ENCODE measurements around the gene RBM39.

RBM39 gene

DNA sequence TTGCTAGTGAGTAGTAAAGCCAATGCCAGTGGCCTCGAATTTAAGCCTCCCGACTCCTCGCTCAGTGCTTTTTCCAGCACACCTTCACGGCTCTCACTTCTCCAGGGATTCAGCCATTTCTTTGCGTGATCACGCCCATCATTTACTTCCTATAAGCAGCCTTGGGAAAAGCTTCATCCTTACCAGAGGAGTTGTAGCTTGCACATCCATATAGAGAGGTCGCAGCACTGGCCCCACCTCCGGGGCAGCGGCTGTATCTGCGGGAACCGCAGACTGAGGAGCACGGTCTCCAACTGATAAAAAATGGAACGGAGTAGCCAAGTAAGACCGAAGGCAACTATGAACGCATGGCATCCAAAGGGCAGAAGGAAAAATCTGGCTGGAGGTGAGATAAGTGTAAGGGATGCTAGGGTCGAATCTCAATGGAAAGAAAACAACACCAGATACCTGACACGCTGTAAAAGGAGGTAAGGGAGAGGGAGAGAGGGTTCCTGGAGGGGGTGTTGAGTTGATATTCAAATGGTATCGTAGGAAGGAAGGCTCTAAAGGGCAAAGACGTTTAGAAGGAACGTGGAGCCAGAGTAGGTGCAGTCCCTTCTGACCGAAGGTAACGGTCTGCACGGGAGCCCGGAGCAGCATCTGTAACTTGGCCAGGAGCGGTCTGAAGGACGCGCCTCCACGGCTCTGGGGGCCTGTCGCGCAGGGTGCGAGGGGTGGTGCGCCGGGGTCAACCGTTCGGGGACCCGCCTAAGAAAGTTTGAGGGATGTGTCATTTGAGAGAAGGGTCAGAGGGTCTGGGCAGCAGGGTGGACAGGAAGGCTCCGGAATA lies 43.5 kb downstream of the RBM39 start:
- Histone ChIP-seq H3K18ac (ENCODE audit: low read length) (peak overlapping the region; percentile 91), H2AFZ (ENCODE audit: low read length) (peak overlapping the region; percentile 92), H4K8ac (ENCODE audit: low read depth, low read length) (no peak overlapping the region), H3K79me1 (ENCODE audit: low read depth, low read length) (peaks cover 8% of the 10 kb centered on the region), H3K36me3 (replicated peaks in 1 of 2; ENCODE audit: control insufficient read depth in 2 of 2, insufficient read depth in 2 of 2, low read length in 2 of 2) (peaks cover 6 to 47% of the 10 kb centered on the region in 2 donors), H3K27me3 (ENCODE audit: control insufficient read depth in 3 of 3, insufficient read depth in 3 of 3, low read depth in 1 of 3, low read length in 3 of 3) (no peaks in the 10 kb centered on the region), H3K4me1 (ENCODE audit: control insufficient read depth in 2 of 2, insufficient read depth in 1 of 2, low read depth in 1 of 2, low read length in 2 of 2) (peaks cover 5 to 9% of the 10 kb centered on the region in 2 donors), H2BK15ac (ENCODE audit: low read length) (no peak overlapping the region), H3K14ac (ENCODE audit: low read length) (no peak overlapping the region), H2AK5ac (ENCODE audit: low read depth, low read length) (no peak overlapping the region), H3K23ac (ENCODE audit: low read depth, low read length, poor library complexity) (peak overlapping the region; percentile 97), H3K27ac (replicated peaks; ENCODE audit: low read length) (peak overlapping the region; percentile 77), H3K9ac (ENCODE audit: low read depth, low read length, poor library complexity) (peak overlapping the region; percentile 88), H3K4me3 (ENCODE audit: low read length in 2 of 2) (peak overlapping the region; percentile 88 to 94), H2BK120ac (ENCODE audit: low read depth, low read length) (no peak overlapping the region), H2BK5ac (ENCODE audit: low read length) (no peak overlapping the region), H3K9me3 (replicated peaks in 1 of 2; ENCODE audit: control insufficient read depth in 2 of 2, insufficient read depth in 1 of 2, low read depth in 1 of 2, low read length in 2 of 2) (no peaks in the 10 kb centered on the region), H4K91ac (ENCODE audit: low read depth, low read length, poor library complexity) (no peak overlapping the region), H3K4ac (ENCODE audit: low read length) (no peak overlapping the region), H3K4me2 (ENCODE audit: insufficient read depth, low read length, poor library complexity, severe bottlenecking) (peak overlapping the region; percentile 78), H2BK12ac (ENCODE audit: low read length) (no peak overlapping the region)
- WGBS, 2 donors (ENCODE audit: extremely low coverage in 2 of 2, insufficient read length in 2 of 2, insufficient replicate concordance in 1 of 2) = no CpG with 5 or more reads among the region's 37 CpGs
- peak; percentile 11 for DNase-seq (ENCODE audit: low spot score)

GRCh38 chr20:35697696-35698297 lies 44.3 kb downstream of the RBM39 start:
- Histone ChIP-seq H3K4me2 (ENCODE audit: insufficient read depth, low read length, poor library complexity, severe bottlenecking) (peak overlapping the region; percentile 78), H3K27ac (replicated peaks; ENCODE audit: low read length) (no peak overlapping the region), H4K8ac (ENCODE audit: low read depth, low read length) (no peak overlapping the region), H3K27me3 (ENCODE audit: control insufficient read depth in 3 of 3, insufficient read depth in 3 of 3, low read depth in 1 of 3, low read length in 3 of 3) (no peaks in the 10 kb centered on the region), H2AFZ (ENCODE audit: low read length) (peak overlapping the region; percentile 92), H3K23ac (ENCODE audit: low read depth, low read length, poor library complexity) (no peak overlapping the region), H3K9me3 (replicated peaks in 1 of 2; ENCODE audit: control insufficient read depth in 2 of 2, insufficient read depth in 1 of 2, low read depth in 1 of 2, low read length in 2 of 2) (no peaks in the 10 kb centered on the region), H3K14ac (ENCODE audit: low read length) (no peak overlapping the region), H3K79me1 (ENCODE audit: low read depth, low read length) (peaks cover 8% of the 10 kb centered on the region), H2BK15ac (ENCODE audit: low read length) (no peak overlapping the region), H2AK5ac (ENCODE audit: low read depth, low read length) (no peak overlapping the region), H3K18ac (ENCODE audit: low read length) (no peak overlapping the region), H3K36me3 (replicated peaks in 1 of 2; ENCODE audit: control insufficient read depth in 2 of 2, insufficient read depth in 2 of 2, low read length in 2 of 2) (peaks cover 6 to 42% of the 10 kb centered on the region in 2 donors), H3K4me3 (ENCODE audit: low read length in 2 of 2) (peak overlapping the region in 1 of 2 donors; percentile 88), H3K9ac (ENCODE audit: low read depth, low read length, poor library complexity) (no peak overlapping the region), H2BK12ac (ENCODE audit: low read length) (no peak overlapping the region), H2BK120ac (ENCODE audit: low read depth, low read length) (no peak overlapping the region), H2BK5ac (ENCODE audit: low read length) (no peak overlapping the region), H4K91ac (ENCODE audit: low read depth, low read length, poor library complexity) (no peak overlapping the region), H3K4ac (ENCODE audit: low read length) (no peak overlapping the region), H3K4me1 (ENCODE audit: control insufficient read depth in 2 of 2, insufficient read depth in 1 of 2, low read depth in 1 of 2, low read length in 2 of 2) (peaks cover 5 to 9% of the 10 kb centered on the region in 2 donors)
- no peak for DNase-seq (ENCODE audit: low spot score)
- WGBS, 2 donors (ENCODE audit: extremely low coverage in 2 of 2, insufficient read length in 2 of 2, insufficient replicate concordance in 1 of 2) = no CpG with 5 or more reads among the region's 9 CpGs

GRCh38 chr20:35695978-35696377 lies 46.1 kb downstream of the RBM39 start:
- no peak overlapping the region for H2BK15ac ChIP-seq (ENCODE audit: low read length)
- no CpG with 5 or more reads among the region's 4 CpGs for WGBS, 2 donors (ENCODE audit: extremely low coverage in 2 of 2, insufficient read length in 2 of 2, insufficient replicate concordance in 1 of 2)

GRCh38 chr20:35695245-35695749 lies 46.8 kb downstream of the RBM39 start:
- H3K4me1 ChIP-seq (ENCODE audit: control insufficient read depth in 2 of 2, insufficient read depth in 1 of 2, low read depth in 1 of 2, low read length in 2 of 2) = peaks cover 2 to 9% of the 10 kb centered on the region in 2 donors
- H3K27ac ChIP-seq (replicated peaks; ENCODE audit: low read length) = no peak overlapping the region
- no peak overlapping the region for H2AK5ac ChIP-seq (ENCODE audit: low read depth, low read length)
- H2AFZ ChIP-seq (ENCODE audit: low read length) = no peak overlapping the region
- H2BK120ac ChIP-seq (ENCODE audit: low read depth, low read length) = no peak overlapping the region
- no peaks in the 10 kb centered on the region for H3K9me3 ChIP-seq (replicated peaks in 1 of 2; ENCODE audit: control insufficient read depth in 2 of 2, insufficient read depth in 1 of 2, low read depth in 1 of 2, low read length in 2 of 2)
- H3K79me1 ChIP-seq (ENCODE audit: low read depth, low read length) = peaks cover 6% of the 10 kb centered on the region
- peaks cover 0 to 20% of the 10 kb centered on the region in 2 donors for H3K36me3 ChIP-seq (replicated peaks in 1 of 2; ENCODE audit: control insufficient read depth in 2 of 2, insufficient read depth in 2 of 2, low read length in 2 of 2)
- H3K9ac ChIP-seq (ENCODE audit: low read depth, low read length, poor library complexity) = no peak overlapping the region
- no peak overlapping the region for H3K4me2 ChIP-seq (ENCODE audit: insufficient read depth, low read length, poor library complexity, severe bottlenecking)
- H3K4me3 ChIP-seq (ENCODE audit: low read length in 2 of 2) = no peak overlapping the region
- H4K8ac ChIP-seq (ENCODE audit: low read depth, low read length) = no peak overlapping the region
- no peak for DNase-seq (ENCODE audit: low spot score)
- no peak overlapping the region for H2BK5ac ChIP-seq (ENCODE audit: low read length)
- H3K4ac ChIP-seq (ENCODE audit: low read length) = no peak overlapping the region
- H3K27me3 ChIP-seq (ENCODE audit: control insufficient read depth in 3 of 3, insufficient read depth in 3 of 3, low read depth in 1 of 3, low read length in 3 of 3) = no peaks in the 10 kb centered on the region
- H2BK15ac ChIP-seq (ENCODE audit: low read length) = no peak overlapping the region
- H2BK12ac ChIP-seq (ENCODE audit: low read length) = no peak overlapping the region
- no peak overlapping the region for H4K91ac ChIP-seq (ENCODE audit: low read depth, low read length, poor library complexity)
- no CpG with 5 or more reads among the region's 2 CpGs for WGBS, 2 donors (ENCODE audit: extremely low coverage in 2 of 2, insufficient read length in 2 of 2, insufficient replicate concordance in 1 of 2)
- H3K23ac ChIP-seq (ENCODE audit: low read depth, low read length, poor library complexity) = no peak overlapping the region
- no peak overlapping the region for H3K18ac ChIP-seq (ENCODE audit: low read length)
- no peak overlapping the region for H3K14ac ChIP-seq (ENCODE audit: low read length)

More at GRCh38 chr20:35695978-35696377, 46.1 kb downstream of the RBM39 start:
- no peak overlapping the region for H3K9ac ChIP-seq (ENCODE audit: low read depth, low read length, poor library complexity)
- peaks cover 5 to 9% of the 10 kb centered on the region in 2 donors for H3K4me1 ChIP-seq (ENCODE audit: control insufficient read depth in 2 of 2, insufficient read depth in 1 of 2, low read depth in 1 of 2, low read length in 2 of 2)
- no peak overlapping the region for H4K91ac ChIP-seq (ENCODE audit: low read depth, low read length, poor library complexity)
- H3K4me2 ChIP-seq (ENCODE audit: insufficient read depth, low read length, poor library complexity, severe bottlenecking) = no peak overlapping the region
- H2AK5ac ChIP-seq (ENCODE audit: low read depth, low read length) = no peak overlapping the region
- no peak overlapping the region for H3K4me3 ChIP-seq (ENCODE audit: low read length in 2 of 2)
- H3K9me3 ChIP-seq (replicated peaks in 1 of 2; ENCODE audit: control insufficient read depth in 2 of 2, insufficient read depth in 1 of 2, low read depth in 1 of 2, low read length in 2 of 2) = no peaks in the 10 kb centered on the region
- H3K18ac ChIP-seq (ENCODE audit: low read length) = no peak overlapping the region
- H2BK12ac ChIP-seq (ENCODE audit: low read length) = no peak overlapping the region
- no peak overlapping the region for H2BK120ac ChIP-seq (ENCODE audit: low read depth, low read length)
- no peak for DNase-seq (ENCODE audit: low spot score)
- H3K27ac ChIP-seq (replicated peaks; ENCODE audit: low read length) = no peak overlapping the region
- H3K27me3 ChIP-seq (ENCODE audit: control insufficient read depth in 3 of 3, insufficient read depth in 3 of 3, low read depth in 1 of 3, low read length in 3 of 3) = no peaks in the 10 kb centered on the region
- no peak overlapping the region for H2BK5ac ChIP-seq (ENCODE audit: low read length)
- H2AFZ ChIP-seq (ENCODE audit: low read length) = no peak overlapping the region
- H4K8ac ChIP-seq (ENCODE audit: low read depth, low read length) = no peak overlapping the region
- no peak overlapping the region for H3K4ac ChIP-seq (ENCODE audit: low read length)
- H3K79me1 ChIP-seq (ENCODE audit: low read depth, low read length) = peaks cover 6% of the 10 kb centered on the region
- peaks cover 0 to 25% of the 10 kb centered on the region in 2 donors for H3K36me3 ChIP-seq (replicated peaks in 1 of 2; ENCODE audit: control insufficient read depth in 2 of 2, insufficient read depth in 2 of 2, low read length in 2 of 2)
- H3K23ac ChIP-seq (ENCODE audit: low read depth, low read length, poor library complexity) = no peak overlapping the region
- H3K14ac ChIP-seq (ENCODE audit: low read length) = no peak overlapping the region
